ENCODE data around the gene ABCC11.

DNA sequence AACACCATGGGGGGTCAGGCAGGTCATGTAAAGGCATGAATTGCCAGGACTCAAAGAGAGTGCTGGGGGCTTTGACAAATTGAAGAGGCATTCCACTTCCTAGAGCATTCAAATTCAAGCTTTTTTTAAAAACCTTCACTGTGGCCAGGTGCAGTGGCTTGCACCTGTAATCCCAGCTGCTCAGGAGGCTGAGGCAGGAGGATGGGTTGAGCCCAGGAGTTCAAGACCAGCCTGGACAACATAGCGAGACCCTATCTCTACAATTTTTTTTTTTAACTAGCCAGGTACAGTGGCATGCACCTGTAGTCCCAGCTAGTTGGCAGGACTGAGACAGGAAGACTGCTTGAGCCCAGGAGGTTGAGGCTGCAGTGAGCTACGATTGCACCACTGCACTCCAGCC is 108.8 kb downstream of the ABCC11 start:
- TF ChIP-seq, protein P1, sequence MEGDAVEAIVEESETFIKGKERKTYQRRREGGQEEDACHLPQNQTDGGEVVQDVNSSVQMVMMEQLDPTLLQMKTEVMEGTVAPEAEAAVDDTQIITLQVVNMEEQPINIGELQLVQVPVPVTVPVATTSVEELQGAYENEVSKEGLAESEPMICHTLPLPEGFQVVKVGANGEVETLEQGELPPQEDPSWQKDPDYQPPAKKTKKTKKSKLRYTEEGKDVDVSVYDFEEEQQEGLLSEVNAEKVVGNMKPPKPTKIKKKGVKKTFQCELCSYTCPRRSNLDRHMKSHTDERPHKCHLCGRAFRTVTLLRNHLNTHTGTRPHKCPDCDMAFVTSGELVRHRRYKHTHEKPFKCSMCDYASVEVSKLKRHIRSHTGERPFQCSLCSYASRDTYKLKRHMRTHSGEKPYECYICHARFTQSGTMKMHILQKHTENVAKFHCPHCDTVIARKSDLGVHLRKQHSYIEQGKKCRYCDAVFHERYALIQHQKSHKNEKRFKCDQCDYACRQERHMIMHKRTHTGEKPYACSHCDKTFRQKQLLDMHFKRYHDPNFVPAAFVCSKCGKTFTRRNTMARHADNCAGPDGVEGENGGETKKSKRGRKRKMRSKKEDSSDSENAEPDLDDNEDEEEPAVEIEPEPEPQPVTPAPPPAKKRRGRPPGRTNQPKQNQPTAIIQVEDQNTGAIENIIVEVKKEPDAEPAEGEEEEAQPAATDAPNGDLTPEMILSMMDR (IDR thresholded peaks at IDR 0.05; ENCODE audit: insufficient read depth, low read length, poor library complexity, severe bottlenecking): no peak
- no peak for TF ChIP-seq EZH2phosphoT487 (conservative IDR thresholded peaks at IDR 0.05; ENCODE audit: low read length)

Measured in SU-DHL-6 (cell line).